Measurements from ENCODE around the gene APRT. TPM values are rescaled to one million over a fixed set of nuclear protein-coding genes. Genes with fewer than 3 reads are reported as not detected.
A peak's percentile ranks its signal among the peaks of the same experiment; 100 is the strongest.

The APRT gene
- total and polyA plus RNA-seq, 9 of the 15 experiments (the other 6 are each of a cell fraction or from before 2014, with no cell fraction given): 41.7 to 409 (median 146) TPM

GRCh38 chr16:88783391-88784073 lies 28.2 kb downstream of the APRT start (continued):
- 0 out of 4 replicates have a peak, but pooled peaks of 1 of the 2 experiments have one; percentile 48 for TF ChIP-seq MAZ (CRISPR knock-in tag; conservative IDR thresholded peaks at IDR 0.05 in 1 of 2, IDR thresholded peaks at IDR 0.05 in 1 of 2)
- TF ChIP-seq ETS1 (conservative IDR thresholded peaks at IDR 0.05; ENCODE audit: control insufficient read depth, low read depth, low read length): 0 out of 2 replicates have a peak, but pooled peaks have one; percentile 12
- TF ChIP-seq PCBP1 (IDR thresholded peaks at IDR 0.05; ENCODE audit: low read depth, low read length, poor library complexity, severe bottlenecking): no peak
- TF ChIP-seq ASH1L (IDR thresholded peaks at IDR 0.05; ENCODE audit: borderline replicate concordance, low read depth, partially characterized antibody): no peak
- no peak; the same call in 1 of the 2 replicates for TF ChIP-seq L3MBTL2 (IDR thresholded peaks at IDR 0.05)
- TF ChIP-seq CBX2 (IDR thresholded peaks at IDR 0.05; ENCODE audit: insufficient read depth, low read length, poor library complexity, severe bottlenecking): no peak
- TF ChIP-seq PRMT5 (CRISPR knock-in tag; IDR thresholded peaks at IDR 0.05): 0 out of 2 replicates have a peak, but pooled peaks have one; percentile 34
- no peak for TF ChIP-seq PTBP1 (IDR thresholded peaks at IDR 0.05; ENCODE audit: low read depth, low read length)
- TF ChIP-seq TBL1XR1 (IDR thresholded peaks at IDR 0.05; ENCODE audit: low read length in 2 of 2): no peak
- no peak for TF ChIP-seq CTCFL (IDR thresholded peaks at IDR 0.05; ENCODE audit: borderline replicate concordance, insufficient read depth, low read depth, low read length, poor library complexity, severe bottlenecking)
- peak; percentile 9; the same call in 1 of the 2 replicates for TF ChIP-seq RNF2 (IDR thresholded peaks at IDR 0.05)
- TF ChIP-seq, protein P1, sequence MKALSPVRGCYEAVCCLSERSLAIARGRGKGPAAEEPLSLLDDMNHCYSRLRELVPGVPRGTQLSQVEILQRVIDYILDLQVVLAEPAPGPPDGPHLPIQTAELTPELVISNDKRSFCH (CRISPR knock-in tag; IDR thresholded peaks at IDR 0.05): no peak
- TF ChIP-seq, protein P1 (tag; IDR thresholded peaks at IDR 0.05): 0 out of 2 replicates have a peak, but pooled peaks have one; percentile 18
- TF ChIP-seq, protein P2, sequence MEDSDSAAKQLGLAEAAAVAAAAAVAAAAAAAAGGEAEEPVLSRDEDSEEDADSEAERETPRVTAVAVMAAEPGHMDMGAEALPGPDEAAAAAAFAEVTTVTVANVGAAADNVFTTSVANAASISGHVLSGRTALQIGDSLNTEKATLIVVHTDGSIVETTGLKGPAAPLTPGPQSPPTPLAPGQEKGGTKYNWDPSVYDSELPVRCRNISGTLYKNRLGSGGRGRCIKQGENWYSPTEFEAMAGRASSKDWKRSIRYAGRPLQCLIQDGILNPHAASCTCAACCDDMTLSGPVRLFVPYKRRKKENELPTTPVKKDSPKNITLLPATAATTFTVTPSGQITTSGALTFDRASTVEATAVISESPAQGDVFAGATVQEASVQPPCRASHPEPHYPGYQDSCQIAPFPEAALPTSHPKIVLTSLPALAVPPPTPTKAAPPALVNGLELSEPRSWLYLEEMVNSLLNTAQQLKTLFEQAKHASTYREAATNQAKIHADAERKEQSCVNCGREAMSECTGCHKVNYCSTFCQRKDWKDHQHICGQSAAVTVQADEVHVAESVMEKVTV (CRISPR knock-in tag; IDR thresholded peaks at IDR 0.05): no peak
- TF ChIP-seq GATAD2A (IDR thresholded peaks at IDR 0.05): no peak
- no peak for TF ChIP-seq ZNF436 (CRISPR knock-in tag; IDR thresholded peaks at IDR 0.05)
- no peak for TF ChIP-seq CHCHD3 (CRISPR knock-in tag; IDR thresholded peaks at IDR 0.05)
- TF ChIP-seq, protein P3, sequence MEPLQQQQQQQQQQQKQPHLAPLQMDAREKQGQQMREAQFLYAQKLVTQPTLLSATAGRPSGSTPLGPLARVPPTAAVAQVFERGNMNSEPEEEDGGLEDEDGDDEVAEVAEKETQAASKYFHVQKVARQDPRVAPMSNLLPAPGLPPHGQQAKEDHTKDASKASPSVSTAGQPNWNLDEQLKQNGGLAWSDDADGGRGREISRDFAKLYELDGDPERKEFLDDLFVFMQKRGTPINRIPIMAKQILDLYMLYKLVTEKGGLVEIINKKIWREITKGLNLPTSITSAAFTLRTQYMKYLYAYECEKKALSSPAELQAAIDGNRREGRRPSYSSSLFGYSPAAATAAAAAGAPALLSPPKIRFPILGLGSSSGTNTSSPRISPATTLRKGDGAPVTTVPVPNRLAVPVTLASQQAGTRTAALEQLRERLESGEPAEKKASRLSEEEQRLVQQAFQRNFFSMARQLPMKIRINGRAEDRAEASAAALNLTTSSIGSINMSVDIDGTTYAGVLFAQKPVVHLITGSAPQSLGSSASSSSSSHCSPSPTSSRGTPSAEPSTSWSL (CRISPR knock-in tag; IDR thresholded peaks at IDR 0.05; ENCODE audit: borderline replicate concordance): no peak
- TF ChIP-seq SP1 (CRISPR knock-in tag; IDR thresholded peaks at IDR 0.05): no peak
- no peak for TF ChIP-seq SLC30A9 (CRISPR knock-in tag; IDR thresholded peaks at IDR 0.05)
- 0 out of 4 replicates have a peak, but pooled peaks of 1 of the 2 experiments have one; percentile 26 for TF ChIP-seq HDAC1 (IDR thresholded peaks at IDR 0.05)
